GM21447 (cell line): ENCODE results near the gene KCNQ1.

Experiments
- ATAC-seq: cut with Tn5 transposase; IDR thresholded peaks from one replicate; pipeline ENCODE4 v1.9.1; 2021; ENCODE audit not compliant: unreplicated experiment

The KCNQ1 gene

DNA sequence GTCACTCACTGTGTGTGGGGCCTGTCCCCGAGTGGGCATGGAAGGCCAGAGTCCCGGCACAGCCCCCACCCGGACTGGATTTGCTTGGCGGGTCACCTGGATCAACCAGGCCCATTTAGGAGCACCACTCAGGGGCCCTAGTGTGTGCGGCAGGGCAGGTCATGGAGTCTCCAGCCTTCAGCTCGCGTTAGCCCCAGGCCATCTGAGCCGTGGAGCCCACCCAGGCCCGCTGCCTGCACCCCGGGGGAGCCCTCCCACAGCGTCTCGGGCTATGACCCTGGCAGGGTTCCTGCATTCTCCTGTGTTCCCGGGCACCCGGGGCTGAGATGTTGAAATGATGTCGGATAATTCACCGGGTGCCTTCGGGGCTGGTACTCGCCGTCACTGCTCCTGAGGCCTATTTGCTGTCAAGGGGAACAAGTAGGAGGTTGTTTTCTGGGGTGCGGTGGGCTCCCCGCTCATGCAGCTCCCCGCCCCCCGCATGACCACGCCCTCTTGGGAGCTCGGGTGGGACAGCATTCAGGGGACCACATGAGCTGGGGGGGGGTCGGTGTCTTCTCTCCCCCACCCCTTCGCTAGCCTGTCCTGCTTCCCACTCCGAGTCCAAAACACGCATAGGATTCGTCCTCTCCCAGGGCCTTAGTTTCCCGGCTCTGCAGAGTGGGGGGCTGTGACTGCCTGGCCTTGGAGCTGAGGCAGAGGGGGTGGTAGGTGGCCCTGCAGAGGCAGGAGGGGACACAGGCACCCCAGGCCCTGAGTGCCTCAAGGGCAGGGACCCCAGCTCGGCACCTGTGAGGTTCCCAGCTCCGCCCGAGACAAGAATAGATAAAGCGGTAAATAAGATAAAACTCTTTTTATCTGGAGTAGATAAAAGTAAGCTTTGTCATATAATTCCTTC lies 77.2 kb downstream of the KCNQ1 start:
- no peak for ATAC-seq

DNA sequence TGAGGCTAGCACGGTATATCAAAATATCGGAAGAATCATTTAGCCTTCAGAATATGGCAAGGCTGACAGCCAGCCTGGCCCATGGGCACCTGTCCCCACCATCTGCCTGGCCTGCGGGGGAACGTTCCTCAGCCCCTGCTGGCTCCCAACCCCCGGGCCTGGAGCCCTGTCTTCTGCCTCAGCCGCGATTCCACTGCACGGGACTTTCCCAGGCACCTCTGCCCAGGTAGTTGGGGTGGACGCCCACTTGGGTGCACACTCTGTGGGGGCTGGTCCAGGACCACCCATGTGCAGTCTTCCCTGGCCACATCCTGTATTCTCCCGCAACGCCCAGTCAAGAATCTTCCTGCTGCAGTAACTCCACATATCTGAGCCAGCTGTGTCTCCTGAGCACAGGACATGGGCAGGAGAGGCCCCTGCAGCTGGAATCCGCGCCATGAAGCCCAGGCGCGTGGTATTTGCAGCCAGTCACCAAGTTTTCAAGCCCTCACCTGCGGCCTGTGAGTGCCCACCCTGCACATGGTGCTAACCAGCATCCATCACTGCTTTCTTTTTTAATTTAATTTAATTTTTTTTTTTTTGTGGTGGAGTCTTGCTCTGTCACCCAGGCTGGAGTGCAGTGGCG lies 77.9 kb downstream of the KCNQ1 start:
- no peak for ATAC-seq

DNA sequence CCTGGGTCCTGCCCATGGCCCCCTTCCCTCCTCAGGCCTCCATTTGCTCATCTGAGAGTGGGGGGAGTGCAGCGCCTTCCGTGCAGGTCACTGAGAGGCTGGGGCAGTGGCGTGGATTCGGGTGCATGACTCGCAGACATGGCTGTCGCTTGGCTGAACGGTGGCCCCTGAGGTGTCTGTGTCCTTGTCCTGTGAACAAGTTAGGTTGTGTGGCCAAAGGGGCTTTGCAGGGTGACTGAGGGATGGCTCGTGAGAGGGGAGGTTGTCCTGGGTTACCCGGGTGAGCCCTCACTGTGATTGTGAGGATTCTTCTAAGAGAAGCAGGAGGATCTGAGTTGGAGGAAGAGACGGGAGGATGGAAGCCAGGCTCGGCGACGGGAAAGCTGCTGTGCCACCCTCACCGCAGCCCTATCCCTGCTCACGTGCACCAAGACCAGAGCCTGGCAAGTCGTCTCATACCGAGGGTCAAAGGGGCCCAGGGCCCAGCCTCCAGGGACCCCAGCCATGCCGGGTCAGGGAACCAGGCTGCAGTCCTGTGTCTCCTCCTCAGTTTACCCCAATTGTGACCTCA lies 79.1 kb downstream of the KCNQ1 start:
- no peak for ATAC-seq

DNA sequence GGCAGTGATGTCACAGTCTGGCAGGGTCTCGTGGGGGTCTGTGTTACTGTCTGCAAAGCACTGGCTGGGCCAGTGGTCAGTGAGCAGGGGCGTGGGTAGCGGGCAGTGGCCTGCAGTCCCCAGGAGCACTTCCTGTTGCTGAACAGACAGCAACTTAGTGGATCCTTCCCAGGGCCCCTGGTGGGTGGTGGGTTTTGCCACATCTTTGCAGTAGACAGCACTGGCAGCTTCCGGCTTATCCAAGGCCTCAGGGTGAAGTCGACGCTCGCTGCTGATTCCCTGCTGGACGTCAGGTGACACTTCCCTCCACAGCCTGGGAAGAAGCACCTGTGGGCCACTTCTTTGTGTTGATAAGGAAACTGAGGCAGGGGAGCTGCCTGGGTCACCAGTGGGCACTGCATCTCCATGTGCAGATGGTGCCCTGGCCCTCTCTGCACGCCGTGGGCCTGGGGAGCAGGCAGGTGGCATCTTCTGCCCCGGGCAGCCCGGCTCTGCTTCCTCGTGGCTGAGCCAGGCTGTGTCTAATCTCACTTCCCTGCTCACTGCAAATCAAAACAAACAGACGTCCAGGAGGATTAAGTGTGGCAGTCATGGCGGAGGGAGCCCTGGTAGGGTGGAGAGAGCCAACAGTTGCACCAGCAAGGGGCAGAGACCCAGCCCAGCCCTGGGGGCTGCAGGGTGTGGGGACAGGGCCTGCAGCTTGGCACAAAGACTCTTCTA lies 79.8 kb downstream of the KCNQ1 start:
- ATAC-seq = no peak

DNA sequence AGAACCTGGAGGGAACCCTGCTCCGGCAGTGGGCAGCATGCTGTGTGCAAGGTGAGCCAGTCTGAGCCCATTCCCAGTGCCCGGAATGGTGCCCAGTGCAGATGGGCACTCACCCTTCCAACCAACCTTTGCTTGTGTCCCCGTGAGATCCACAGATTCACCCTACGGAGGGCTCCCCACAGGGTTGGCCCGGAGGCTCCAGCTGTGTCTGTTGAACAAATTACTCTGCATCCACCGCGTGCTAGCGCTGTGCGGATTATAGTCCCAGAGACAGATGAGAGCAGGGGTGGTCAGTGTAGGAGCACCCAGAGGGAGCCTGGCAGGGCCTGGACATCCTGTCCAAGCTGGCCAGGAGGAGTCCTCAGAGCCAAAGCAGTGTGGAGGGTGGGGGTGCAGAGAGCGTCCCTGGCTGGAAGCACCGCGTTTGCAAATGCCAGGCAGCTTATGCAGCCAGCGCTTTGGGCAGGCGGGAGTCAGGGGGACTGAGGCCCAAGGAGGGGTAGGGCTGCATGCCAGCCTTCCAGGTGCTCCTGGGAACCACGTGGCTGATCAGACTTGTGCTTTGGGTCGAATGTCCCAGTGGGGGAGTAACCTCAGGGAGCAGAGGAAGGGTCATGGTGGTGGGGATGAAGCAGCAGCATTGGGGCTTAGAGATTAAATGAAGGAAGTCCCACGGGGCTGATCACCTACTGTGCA lies 80.5 kb downstream of the KCNQ1 start:
- no peak for ATAC-seq

DNA sequence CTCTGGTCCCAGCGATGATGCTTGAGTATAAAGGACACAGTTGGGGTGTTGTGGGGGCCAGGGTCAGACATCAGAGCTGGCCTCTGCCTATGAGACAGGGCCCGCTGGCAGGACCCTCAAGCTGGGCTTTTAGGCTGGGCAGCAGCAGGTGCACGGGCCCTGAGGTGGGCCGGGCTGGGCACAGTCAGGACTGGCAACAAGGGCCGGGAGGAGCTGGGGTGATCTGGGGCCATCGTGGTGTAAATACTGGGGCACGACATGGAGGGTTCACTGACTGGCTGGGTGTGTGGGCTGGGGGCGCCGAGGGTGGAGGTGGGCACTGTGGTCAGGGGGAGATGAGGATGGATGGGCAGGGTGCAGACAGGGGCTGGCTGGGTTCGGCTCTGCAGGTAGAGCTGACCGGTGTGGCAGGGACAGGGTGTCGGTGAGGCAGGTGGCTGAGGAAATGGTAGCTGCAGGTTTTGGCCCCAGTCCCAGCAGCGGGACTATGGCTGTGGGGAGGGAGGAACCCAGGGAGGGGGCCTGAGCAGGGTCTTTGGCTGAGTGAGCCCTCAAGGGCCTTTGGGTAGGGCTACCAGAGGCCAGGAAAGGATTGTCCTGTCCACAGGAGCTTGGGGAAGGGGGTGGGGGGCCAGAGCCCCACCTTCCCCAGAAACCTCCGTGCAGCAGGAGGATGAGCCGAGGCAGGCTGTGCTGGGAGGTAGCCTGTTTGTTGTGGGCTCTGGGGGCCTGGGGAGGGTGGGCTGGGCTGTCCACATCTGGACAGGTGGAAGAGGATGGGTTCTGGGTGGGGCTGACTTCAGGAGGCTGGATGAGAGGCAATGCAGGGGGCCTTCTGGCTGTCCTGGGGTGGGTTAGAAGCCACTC lies 81.4 kb downstream of the KCNQ1 start:
- ATAC-seq = no peak

DNA sequence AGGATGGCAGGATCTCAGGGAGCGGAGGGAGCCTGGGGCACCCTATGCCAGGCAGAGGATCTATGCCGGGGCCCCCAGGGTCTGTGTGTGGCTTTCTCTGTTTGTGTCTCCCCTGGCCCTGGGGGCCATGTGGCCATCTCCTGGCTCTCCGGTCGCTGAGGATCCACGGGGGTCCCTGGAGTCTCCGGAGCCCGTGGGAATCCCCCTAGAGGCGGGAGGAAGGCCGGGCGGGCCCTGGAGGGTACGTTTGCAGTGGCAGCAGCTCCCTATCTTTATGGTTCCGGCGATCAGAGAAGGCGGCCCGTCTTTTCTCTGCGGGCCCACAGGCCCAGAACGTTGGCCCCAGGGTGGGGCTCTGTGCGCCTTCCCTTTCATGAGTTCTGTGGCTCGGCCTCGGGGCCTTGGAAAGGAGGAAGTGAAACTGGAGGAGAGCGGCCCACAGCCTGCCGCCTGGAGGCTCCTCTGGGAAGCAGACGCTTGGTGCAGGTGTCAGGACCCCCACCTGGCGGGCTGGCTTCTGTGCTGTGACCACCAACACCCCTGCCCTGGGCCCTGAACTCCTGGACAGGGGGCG lies 82.1 kb downstream of the KCNQ1 start:
- ATAC-seq = peak; percentile 82

DNA sequence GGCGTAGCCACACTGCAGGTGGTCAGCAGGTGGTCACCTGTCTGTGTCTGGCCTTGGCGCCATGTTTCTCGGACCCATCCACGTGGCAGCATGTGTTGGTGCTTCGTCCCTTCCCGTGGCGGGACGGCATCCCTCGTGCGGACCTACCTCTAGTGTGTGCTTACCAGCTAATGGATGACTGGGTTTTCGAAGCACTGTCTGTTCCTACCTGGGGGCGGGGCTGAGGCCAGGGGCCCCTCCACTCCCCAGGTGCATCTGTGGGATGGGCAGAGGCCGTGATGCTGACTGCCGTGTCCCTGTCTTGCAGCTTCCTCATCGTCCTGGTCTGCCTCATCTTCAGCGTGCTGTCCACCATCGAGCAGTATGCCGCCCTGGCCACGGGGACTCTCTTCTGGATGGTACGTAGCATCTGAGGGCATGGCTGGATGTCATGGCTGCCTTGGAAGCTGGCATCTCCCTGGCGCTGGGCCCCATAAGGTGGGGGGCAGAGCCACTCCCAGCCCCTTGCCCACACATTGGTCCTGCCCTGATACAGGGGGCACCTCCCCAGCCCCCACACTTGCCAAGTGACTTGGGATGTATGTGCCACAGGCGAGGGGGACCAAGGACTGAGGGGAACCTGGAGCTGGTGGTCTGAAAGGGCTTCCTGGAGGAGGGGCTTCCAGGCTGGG lies 82.9 kb downstream of the KCNQ1 start:
- no peak for ATAC-seq

DNA sequence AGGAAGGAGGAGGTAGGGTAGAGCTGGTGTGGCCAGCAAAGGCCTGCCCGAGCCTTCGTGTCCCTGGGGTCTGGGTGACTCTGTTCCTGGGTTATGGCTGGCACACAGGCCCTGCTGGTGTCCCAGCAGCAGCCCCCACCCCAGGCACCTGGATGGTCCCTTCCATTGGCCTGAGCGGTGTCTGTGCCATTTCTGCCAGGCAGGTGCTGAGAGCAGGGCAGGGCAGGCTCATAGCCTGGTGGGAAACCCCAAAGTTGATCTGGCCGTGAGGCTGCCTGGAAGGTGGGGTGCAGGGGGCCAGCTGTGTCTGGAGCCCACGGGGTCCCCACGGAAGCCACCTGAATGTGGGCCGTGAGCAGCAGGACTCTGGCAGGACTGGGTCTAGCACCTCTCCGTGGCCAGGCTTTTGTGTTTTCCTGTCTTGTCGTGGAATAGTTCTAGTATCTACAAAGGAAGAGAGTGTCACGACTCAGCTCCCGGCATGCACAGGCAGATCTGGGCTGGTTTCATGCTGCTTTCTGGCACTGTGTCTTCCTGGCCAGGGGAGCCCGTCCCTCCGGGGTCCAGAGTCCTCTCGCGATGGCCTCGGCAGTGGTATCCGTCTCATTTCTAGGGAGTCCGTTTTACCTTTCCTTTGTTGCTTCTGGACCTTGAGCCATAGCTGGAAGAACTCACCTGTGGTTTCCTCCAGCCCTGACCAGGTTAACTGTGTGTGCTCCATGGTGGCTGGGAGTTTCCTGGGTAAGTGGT lies 83.7 kb downstream of the KCNQ1 start:
- no peak for ATAC-seq

DNA sequence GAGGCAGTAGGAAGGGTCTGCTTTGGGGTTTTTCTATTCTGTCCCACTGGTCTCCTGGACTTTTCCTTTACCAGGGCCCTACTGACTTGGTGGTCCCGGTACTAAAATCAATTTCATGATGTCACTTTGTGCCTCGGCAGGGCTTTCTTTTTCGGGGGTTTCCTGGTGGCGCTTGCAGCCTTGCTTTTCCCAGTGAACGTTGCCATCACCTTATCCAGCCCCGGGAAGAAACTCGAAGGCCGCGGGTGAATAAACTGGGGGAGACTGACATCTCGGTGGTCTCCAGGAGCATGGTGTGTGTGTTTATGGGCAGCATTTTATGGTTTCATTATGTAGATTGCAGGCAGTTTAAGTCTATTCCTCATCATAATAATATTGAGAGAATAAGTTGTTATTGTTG lies 84.4 kb downstream of the KCNQ1 start:
- ATAC-seq = no peak

DNA sequence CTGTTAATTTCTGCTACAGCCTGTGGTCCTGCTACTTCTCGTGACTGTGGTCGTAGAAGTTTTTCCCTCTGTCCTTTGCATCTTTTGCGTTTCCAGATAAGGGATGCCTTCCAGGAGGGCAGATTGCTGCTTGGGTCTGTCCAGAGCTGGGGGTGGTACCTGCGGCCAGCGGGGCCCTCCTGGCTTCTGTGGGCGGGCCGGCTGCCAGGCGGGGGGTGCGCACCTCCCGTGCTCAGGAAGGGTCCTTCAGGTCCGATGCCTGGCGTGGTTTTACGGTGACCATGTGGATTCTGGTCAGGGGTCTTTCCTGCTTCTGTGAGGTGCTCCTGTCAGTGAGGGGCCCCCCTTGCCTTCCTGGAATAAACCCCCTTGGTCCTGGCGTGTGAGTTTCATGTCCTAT lies 84.8 kb downstream of the KCNQ1 start:
- ATAC-seq = no peak

DNA sequence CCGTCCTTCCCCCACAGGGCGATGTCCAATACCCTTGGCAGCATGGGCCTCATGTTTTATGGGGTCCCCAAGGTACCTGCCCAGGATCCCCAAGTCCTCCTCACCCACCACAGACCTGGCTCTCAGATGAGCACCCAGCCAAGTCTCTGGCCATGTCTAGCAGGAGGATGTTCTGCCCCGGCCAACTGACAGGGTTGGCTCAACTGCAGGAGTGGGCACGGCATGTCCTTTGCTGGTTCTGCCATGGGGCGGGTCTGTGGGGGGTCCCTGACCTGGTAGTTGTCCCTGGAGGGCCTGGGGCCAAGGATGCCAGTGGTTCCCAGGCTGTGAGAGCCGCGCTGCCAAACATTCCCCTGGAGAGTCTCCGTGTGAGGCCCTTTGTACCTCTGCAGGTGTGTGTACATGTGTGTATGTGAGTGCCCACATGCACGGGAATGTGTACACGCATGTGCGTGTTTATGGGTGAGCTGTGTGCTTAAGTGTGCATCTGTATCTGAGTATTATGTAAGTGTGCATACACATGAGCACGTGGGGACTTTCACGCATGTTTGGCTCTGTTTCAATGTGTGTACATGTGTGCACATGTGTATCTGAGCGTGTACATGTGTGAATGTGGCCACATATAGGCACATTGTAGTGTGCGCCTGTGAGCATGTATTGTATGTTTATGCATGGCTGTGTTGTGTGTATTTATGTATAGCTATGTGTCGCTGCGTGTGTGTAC lies 85.5 kb downstream of the KCNQ1 start:
- no peak for ATAC-seq

DNA sequence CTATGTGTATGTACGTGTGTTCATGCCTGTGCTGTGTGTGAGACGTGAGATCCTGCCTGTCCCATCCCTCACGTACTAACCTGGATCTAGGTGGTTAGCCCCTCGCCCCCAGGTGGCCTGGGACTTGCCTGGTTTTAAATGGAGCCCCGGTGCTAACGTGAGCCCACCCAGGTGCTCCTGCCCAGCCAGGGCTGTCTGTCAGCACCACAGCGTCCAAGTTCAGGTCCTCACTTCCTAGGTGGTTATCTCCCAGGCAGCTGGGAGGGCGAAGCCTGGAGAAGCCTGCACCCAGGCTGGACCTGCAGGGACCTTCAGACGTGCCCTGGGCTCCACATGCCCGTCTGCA lies 86.0 kb downstream of the KCNQ1 start:
- ATAC-seq = no peak

DNA sequence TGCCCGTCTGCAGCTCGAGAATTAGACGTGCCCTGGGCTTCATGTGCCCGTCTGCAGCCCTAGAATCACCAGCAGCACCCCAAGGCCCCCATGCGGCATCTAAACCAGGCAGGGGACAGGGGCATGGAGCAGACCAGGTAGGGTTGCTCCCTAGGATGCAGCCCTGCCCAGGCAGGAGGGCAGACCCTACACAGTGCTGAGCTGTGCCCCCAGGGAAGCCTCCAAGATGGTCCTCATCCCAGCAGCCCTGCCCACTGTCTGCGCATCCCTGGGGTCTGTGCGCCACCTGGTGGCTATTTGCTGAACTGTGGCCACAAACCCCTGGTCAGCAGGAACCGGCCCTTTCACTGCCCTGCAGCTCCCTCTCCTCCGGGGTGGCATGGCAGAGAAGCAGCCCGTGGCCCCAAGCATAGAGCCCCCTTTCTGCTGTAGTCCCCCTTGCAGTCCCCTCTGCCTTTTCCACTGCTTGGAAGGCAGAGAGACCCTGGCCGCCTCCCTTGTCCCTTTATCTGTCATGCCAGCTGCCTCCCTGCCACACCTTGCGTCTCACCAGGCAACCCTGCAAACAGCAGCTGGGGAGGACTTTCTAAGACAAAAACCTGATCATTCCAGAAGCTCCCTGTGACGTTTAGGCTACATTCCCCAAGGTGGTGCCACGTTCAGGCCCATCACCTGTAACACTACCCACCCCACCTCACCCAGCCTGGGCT lies 86.6 kb downstream of the KCNQ1 start:
- ATAC-seq = no peak

DNA sequence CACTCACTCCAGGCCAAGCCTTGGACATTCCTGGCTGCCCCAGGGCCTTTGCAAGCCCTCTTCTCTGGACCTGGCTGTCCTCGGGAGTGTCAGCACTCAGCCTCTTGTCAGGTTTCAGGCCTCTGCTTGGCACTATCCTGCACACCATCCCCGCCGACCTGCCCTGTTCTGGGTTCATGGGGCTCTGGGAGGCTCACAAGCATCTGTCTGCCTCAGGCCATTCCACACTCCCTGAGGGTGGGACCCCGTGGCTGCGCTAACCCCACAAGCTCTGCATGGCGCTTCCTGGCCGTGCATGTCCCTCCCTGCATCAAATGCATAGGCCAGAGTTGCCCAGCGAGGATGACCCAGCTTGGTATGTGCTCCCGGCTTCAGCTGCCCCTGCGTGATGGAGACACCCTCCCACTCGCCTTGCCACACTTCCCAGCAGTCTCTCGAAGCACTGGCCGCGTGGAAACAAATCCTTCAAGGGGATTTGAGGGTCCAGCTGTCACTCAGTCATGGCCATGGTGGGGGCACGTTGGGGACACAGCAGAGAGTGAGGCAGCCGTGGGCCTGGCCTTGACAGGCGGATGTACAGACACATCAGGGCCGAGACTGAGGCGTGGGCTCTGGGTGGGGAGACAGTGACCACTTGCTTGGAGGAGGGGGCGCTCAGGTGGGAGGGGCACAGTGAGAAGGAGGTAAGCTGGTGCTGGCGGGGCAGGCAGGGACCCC lies 87.3 kb downstream of the KCNQ1 start:
- no peak for ATAC-seq

DNA sequence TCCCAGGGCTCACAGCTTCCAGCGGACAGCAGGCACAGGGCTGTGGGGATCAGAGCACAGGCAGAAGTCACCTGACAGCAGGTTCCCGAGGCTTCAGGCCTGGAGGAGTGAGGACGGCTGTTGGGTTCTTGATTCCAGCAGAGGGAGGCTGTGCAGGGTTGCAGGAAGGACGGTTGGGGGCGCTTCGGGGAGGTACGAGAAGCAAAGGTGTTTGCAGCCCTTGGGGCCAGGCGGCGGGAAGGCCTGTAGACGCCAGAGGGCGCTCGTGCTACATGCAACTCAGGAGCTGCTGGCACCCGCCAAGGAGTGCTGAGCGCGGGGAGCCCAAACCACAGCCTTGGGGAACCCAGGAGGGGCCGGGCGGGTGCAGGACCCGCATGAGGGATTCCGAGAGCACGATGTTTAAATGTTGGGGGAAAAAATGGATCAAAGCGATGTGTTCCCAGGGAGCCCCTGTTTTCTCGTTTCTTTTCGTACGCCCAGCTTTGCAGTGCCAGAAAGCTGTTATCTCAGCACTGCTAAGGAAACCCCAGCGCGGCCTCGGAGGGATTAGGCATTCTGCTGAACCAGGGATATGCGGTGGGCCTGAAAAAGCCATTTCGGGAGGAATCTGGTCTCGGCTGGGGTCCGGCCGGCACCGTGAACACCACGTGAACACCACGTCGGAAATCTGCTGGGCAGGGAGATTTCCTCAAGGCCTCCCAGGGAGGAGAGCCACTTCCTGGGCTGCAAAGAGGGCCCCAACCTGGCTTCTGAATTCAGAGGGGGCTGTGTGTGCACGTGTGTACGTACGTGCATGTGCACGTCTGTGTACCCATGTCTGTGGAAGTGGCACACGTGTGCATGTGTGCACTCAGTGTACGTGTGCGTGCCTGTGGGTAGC lies 88.1 kb downstream of the KCNQ1 start:
- peak; percentile 66 for ATAC-seq
